Neuron (in vitro differentiated cells): ENCODE results near the gene ABCD2.

Experiments
- H2AFZ ChIP-seq: one replicate; pipeline ENCODE4 v1.6.1; 2013; ENCODE audit warnings: low read depth, mild to moderate bottlenecking, inconsistent platforms, low read length, moderate library complexity
- H3K27me3 ChIP-seq: one replicate; pipeline ENCODE4 v1.6.1; 2013; ENCODE audit warnings: low read length; ENCODE audit not compliant: insufficient read depth
- H3K36me3 ChIP-seq: one replicate; pipeline ENCODE4 v1.6.1; 2013; ENCODE audit warnings: low read length; ENCODE audit not compliant: insufficient read depth
- H3K4me1 ChIP-seq: one replicate; pipeline ENCODE4 v1.6.1; 2013; ENCODE audit warnings: low read length; ENCODE audit not compliant: insufficient read depth
- H3K4me3 ChIP-seq: 2 replicates; pipeline ENCODE4 v1.5.1; 2013; ENCODE audit warnings: mild to moderate bottlenecking, low read length, moderate library complexity
- H3K9me3 ChIP-seq: one replicate; pipeline ENCODE4 v1.6.1; 2013; ENCODE audit warnings: low read length

The ABCD2 gene

DNA sequence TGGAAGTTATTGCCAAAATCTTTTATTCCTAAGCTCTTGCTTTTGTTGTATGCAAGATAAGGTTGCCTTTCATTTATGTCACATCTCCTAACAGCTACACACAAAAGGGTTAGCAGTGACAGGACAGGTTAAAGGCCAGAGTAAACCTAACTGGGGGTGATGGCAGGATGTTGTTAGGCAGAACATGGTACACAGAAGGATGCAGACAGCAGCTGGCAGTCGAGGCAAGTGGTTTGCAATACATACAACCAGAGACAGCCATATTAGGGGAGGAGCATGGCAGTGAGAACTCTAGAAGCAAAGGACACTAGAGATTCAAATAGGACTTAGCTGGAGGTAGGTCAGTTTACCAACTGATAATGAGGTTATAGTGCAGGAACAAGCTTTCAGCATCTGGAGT lies 2.7 kb upstream of the ABCD2 start:
- H3K36me3 ChIP-seq, result no peaks in the 10 kb centered on the region
- H3K27me3 ChIP-seq, result no peaks in the 10 kb centered on the region
- H2AFZ ChIP-seq, result no peak overlapping the region
- H3K4me1 ChIP-seq, result peaks cover 16% of the 10 kb centered on the region
- H3K4me3 ChIP-seq, result no peak overlapping the region
- H3K9me3 ChIP-seq, result no peaks in the 10 kb centered on the region

DNA sequence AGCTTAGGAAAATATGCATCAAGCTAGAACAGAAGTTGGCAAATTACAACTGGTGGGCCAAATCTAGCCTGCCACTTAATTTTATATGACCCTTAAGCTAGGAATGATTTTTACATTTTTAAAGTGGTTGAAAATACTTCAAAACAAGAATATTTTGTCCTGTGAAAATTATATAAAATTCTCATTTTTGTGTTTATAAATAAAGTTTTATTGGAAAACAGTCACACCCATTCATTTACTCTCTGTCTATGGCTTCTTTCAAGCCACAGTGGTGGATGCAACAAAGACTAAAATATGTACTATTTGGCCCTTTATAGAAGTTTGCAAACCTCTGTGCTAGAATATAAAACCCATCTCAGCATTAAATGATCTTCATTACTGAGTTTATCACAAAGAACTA lies 2.1 kb upstream of the ABCD2 start:
- H3K27me3 ChIP-seq, result no peaks in the 10 kb centered on the region
- H2AFZ ChIP-seq, result no peak overlapping the region
- H3K4me1 ChIP-seq, result peaks cover 17% of the 10 kb centered on the region
- no peaks in the 10 kb centered on the region for H3K9me3 ChIP-seq
- H3K4me3 ChIP-seq, result no peak overlapping the region
- H3K36me3 ChIP-seq, result no peaks in the 10 kb centered on the region

DNA sequence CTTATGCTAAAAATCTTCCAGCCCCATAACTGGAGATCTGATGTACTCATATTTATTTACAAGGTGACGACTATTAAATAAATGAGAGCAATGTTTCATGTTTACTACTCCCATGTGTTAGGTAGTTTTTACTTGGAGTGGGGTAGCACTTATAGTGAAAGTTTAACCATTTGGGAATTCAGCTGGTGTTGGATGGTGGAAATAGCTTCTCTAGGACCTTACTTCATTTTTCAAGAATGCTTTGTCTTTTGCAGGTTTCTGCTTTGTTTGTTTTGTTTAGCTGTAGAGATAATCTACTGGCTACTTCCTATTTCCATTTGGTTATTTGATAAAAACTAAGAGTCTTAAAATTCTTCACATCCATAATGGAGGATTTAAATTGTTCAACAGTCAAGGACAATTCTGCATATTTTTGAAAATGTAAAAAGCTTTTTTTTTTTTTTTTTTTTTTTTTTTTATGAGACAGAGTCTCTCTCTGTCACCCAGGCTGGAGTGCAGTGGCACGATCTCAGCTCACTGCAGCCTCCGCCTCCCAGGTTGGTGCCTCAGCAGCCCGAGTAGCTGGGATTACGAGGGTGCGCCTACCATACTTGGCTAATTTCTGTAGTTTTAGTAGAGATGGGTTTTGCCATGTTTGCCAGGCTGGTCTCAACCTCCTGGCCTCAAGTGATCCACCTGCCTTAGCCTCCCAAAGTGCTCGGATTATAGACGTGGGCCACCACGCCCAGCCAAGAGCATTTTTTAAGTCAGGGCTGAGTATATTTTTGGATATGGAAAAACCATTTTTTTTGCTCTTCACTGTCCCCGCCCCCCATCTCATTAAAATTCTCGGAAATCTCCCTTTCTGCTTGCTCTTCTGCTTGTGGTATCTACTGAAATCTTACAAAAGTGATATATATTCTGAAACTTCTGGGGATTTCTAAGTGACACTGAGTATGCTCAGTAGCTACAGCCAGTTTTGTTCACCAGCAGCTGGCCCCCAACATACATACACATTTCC lies 1.4 kb upstream of the ABCD2 start:
- Histone ChIP-seq H3K4me3 (peak overlapping the region; percentile 76), H3K36me3 (no peaks in the 10 kb centered on the region), H3K27me3 (no peaks in the 10 kb centered on the region), H3K4me1 (peaks cover 17% of the 10 kb centered on the region), H2AFZ (peak overlapping the region; percentile 95), H3K9me3 (no peaks in the 10 kb centered on the region)

DNA sequence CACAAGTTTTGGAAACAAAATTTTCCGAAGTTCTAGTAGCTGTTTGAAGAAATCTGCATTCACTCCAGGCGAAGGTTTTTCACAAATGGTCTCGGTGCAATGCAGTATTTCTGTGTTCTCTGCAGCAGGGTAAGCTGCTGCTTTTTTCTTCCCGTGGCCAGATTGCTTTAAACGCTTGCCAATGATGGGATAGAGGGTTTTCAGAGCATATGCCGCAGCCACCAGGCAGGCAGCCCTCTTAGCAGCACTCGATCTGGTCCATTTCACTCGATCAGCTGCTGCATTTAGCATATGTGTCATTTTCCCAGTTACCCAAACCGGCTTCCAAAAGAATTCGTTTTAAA lies 315 bp downstream of the ABCD2 start:
- Histone ChIP-seq H2AFZ (peak overlapping the region; percentile 95), H3K9me3 (no peaks in the 10 kb centered on the region), H3K4me3 (peak overlapping the region; percentile 76)

DNA sequence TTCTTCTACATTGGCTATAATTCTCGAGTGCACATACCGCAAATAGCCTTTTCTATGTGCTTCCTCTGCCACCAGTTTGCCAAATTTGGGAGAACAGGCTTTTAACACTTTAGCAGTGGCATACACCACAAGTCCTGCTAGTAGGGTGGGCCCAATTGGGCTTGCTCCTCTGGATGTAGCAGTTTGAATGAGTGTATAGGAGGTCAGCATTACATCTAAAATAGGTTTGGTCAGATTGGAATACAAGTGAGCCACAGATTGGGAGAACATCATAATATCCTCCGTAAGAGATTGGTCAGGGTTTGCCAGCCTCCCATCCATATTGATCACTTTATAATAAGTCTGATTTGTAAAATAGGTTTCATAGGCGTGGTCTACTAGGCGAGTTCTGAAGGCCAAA lies 902 bp downstream of the ABCD2 start:
- Histone ChIP-seq H3K4me1 (peaks cover 17% of the 10 kb centered on the region), H2AFZ (peak overlapping the region; percentile 95), H3K9me3 (no peaks in the 10 kb centered on the region), H3K27me3 (no peaks in the 10 kb centered on the region), H3K36me3 (no peaks in the 10 kb centered on the region), H3K4me3 (peak overlapping the region; percentile 76)

More for the DNA sequence above, 315 bp downstream of the ABCD2 start:
- peaks cover 17% of the 10 kb centered on the region for H3K4me1 ChIP-seq
- no peaks in the 10 kb centered on the region for H3K27me3 ChIP-seq
- H3K36me3 ChIP-seq, result no peaks in the 10 kb centered on the region

DNA sequence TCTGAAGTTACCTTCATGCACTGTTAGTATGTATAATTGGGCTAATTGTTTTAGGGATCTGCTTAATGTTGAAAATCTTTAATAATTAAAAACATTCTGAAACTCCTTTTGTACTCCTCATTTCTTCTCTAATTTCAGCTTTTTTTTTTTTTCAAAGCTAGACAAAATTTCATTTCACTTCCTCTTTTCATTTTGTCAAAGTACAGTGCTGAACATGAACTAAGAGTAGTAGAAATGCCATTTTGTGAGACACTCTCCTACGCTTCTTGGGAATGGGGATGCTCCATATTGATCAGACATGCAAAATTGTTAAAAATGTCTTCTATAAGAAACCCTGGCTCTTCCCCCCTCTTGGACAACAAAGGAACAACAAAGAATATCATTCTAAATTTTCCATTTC lies 1.7 kb downstream of the ABCD2 start:
- H2AFZ ChIP-seq, result no peak overlapping the region
- no peaks in the 10 kb centered on the region for H3K27me3 ChIP-seq
- H3K4me3 ChIP-seq, result peak overlapping the region; percentile 76
- no peaks in the 10 kb centered on the region for H3K36me3 ChIP-seq
- peaks cover 17% of the 10 kb centered on the region for H3K4me1 ChIP-seq
- no peaks in the 10 kb centered on the region for H3K9me3 ChIP-seq

DNA sequence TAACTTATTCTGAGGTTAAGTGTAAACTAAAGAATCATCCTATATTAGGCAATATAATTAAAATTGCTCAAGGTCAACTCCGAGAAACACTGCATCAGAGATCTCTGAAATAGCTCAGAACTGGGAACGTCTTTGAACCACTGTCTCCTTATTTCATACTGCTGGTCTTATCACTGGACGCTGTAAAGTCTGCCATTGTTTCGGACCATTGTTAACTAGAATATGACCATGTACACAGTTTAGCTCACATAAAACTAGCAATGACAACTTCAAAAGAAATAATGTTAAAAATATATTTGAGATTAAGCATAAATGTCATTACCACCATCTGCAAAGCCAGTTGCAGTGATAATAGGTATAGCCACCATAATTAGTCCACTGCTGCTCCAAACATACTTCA lies 2.9 kb downstream of the ABCD2 start:
- no peaks in the 10 kb centered on the region for H3K27me3 ChIP-seq
- H3K36me3 ChIP-seq, result no peaks in the 10 kb centered on the region
- H3K4me1 ChIP-seq, result peaks cover 17% of the 10 kb centered on the region
- no peak overlapping the region for H2AFZ ChIP-seq
- peak overlapping the region; percentile 3 for H3K4me3 ChIP-seq
- H3K9me3 ChIP-seq, result no peaks in the 10 kb centered on the region

DNA sequence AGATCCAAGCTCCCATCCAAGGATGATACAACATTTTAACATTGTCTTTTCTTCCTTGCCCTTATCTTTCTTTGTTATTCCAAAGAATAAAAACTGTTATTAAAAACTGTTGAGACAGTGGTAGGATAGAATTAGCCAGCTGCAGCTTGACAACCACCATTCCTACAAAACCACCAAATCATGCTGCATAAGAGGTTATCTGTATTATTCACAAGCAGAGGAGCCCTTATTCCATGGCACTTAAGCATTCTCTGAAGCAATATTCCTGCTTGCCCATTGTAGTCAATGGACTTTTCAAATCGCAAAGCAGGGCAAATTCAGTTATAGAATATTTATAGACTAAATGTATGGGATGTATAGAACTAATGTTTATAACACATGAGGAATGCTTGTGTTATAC lies 3.4 kb downstream of the ABCD2 start:
- peaks cover 17% of the 10 kb centered on the region for H3K4me1 ChIP-seq
- H3K4me3 ChIP-seq, result peak overlapping the region; percentile 3
- H3K9me3 ChIP-seq, result no peaks in the 10 kb centered on the region
- H3K27me3 ChIP-seq, result no peaks in the 10 kb centered on the region
- no peaks in the 10 kb centered on the region for H3K36me3 ChIP-seq
- no peak overlapping the region for H2AFZ ChIP-seq

DNA sequence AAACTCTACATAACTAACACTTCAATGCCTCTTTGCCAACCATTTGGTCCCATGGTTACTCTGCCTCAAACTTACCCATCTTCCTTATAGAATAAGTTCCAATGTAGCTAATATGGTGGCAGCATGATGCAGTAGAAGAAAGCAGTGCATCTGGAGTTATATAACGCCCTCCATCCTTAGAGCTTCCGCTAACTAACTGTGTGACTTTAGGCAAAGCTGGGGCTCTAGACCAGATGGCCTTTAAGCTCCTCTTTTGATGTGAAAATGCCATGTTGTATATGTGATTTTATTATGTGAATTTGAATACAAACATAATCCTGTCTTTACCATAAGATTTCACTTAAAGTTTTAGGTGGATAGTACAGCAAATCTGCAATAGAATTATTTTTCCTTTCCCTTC lies 6.1 kb downstream of the ABCD2 start:
- H3K9me3 ChIP-seq, result no peaks in the 10 kb centered on the region
- H2AFZ ChIP-seq, result no peak overlapping the region
- H3K36me3 ChIP-seq, result no peaks in the 10 kb centered on the region
- no peak overlapping the region for H3K4me3 ChIP-seq
- H3K4me1 ChIP-seq, result peaks cover 9% of the 10 kb centered on the region
- no peaks in the 10 kb centered on the region for H3K27me3 ChIP-seq

DNA sequence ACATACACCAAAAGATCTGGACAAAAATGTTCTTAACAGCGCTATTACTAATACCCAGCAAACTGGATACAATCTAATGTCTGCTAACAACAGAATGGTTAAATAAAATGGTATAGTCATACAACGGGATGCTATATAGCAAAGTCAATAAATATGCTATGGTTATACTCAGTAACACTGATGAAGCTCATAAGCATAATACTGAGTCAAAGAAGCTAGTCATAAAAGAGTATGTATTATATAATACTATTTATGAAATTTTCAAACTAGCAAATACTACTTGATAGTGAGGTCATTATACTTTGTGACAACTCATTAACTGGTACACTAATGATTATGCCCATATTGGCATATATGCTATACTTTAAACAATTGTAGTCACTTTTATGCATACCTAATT lies 7.4 kb downstream of the ABCD2 start:
- Histone ChIP-seq H2AFZ (no peak overlapping the region), H3K4me1 (peaks cover under 1% of the 10 kb centered on the region), H3K27me3 (no peaks in the 10 kb centered on the region), H3K36me3 (no peaks in the 10 kb centered on the region), H3K9me3 (no peaks in the 10 kb centered on the region), H3K4me3 (no peak overlapping the region)

DNA sequence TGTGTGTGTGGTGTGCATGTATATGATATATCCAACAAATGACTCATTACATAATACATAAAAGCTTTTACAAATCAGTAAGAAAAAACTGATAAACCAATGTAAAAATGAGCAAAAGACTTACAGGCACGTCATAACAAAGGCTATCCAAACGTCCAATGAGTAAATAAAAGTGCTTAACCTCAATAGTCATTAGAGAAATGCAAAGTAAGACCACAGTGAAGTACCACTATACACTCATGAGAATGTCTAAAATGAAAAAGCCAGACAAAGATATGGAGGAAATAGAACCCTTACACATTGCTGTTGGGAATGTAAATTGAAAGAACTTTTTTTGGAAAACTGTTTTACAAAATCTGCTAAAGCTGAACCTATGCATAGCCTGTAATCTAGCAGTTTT lies 7.8 kb downstream of the ABCD2 start:
- Histone ChIP-seq H3K36me3 (no peaks in the 10 kb centered on the region), H2AFZ (no peak overlapping the region), H3K9me3 (no peaks in the 10 kb centered on the region), H3K4me1 (no peaks in the 10 kb centered on the region), H3K27me3 (no peaks in the 10 kb centered on the region), H3K4me3 (no peak overlapping the region)

DNA sequence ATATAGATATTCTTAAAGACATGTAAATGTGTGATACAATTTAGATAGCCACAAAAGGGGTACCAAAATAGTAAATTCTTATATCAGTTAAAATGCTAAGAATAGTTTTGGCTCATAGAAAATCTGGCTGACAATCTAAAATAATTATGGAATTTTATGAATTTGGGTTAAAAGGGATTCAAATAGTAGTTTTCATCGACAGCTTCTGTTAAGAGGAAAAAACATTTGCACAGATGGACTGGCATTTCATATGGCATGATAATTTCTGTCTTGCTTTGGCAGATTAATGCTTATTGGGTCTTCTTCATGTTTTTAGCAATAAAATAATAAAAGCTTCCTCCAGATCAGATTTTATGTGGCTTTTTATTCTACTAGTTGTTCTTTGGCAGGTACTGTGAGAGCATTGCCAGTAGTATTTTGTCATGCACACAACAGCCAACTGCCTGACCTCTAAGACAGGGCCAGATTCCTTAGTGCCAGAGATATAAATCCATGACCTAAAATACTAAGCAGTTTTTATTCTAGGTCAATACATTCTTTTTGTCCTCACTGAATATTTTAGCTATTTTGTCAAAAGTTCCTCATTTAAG lies 9.1 kb downstream of the ABCD2 start:
- Histone ChIP-seq H3K36me3 (no peaks in the 10 kb centered on the region), H3K27me3 (no peaks in the 10 kb centered on the region), H3K4me3 (no peak overlapping the region), H2AFZ (no peak overlapping the region), H3K4me1 (peaks cover 4% of the 10 kb centered on the region), H3K9me3 (no peaks in the 10 kb centered on the region)

DNA sequence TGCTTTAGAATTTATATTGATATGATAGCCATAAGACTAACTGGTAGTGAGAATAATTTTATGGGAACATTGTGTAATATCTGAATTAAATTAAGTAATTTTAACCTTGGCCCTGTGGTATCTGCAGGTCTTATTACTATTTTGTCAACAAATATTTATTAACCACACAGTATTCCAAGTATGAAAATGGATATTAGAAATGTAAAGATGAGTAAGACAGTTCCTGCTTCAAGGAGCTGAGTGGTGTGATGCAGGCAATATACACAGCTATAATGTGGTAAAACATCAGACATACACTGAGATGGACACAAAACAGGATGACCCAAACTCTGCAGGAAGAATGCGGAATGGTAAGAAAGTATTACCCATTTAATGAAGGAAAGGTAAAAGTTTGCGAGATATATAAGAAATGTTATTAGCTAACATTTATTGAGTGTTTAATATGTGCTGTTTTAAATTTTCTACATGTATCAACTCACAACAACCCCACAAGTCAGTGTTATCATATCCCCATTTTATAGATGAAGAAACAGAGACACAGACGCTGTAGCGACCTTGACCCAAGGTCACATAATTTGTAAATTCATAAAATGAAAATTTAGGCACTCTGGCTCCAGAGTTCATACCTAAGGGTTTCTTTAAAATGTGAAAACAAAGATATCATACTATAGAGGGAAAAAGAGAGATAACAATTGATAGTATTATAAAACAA lies 12.7 kb downstream of the ABCD2 start:
- peaks cover 4% of the 10 kb centered on the region for H3K4me1 ChIP-seq
- no peaks in the 10 kb centered on the region for H3K36me3 ChIP-seq
- H3K9me3 ChIP-seq, result no peaks in the 10 kb centered on the region
- H2AFZ ChIP-seq, result no peak overlapping the region
- no peaks in the 10 kb centered on the region for H3K27me3 ChIP-seq
- H3K4me3 ChIP-seq, result no peak overlapping the region
